HEK293T (cell line): ENCODE data around the gene NFAT5.

ENCODE experiments used
- CTCF ChIA-PET: fragments of 350-600 bp; formaldehyde crosslinking; extraction: SDS; loops from one replicate; lab custom pipeline; 2021; ENCODE audit warnings: antibody characterized with exemption, inconsistent platforms; lab: Yijun Ruan, JAX
- POLR2A ChIA-PET: fragments of 350-600 bp; formaldehyde crosslinking; extraction: SDS; loops from one replicate; lab custom pipeline; 2020; ENCODE audit warnings: antibody characterized with exemption, inconsistent platforms; lab: Yijun Ruan, JAX
- DNase-seq: peaks from one replicate; pipeline ENCODE4 v3.0.0; 2012; ENCODE audit warnings: mixed read lengths; ENCODE audit errors: extremely low spot score
- ARNT ChIP-seq: fragments of 450-650 bp; IDR thresholded peaks from 2 replicates; pipeline ENCODE4 v1.6.1; 2017; ENCODE audit warnings: mild to moderate bottlenecking
- BHLHE40 ChIP-seq: fragments of 450-650 bp; IDR thresholded peaks from 2 replicates; pipeline ENCODE4 v1.6.1; 2016; ENCODE audit warnings: mild to moderate bottlenecking, moderate library complexity, borderline replicate concordance
- CTBP1 ChIP-seq: fragments of 450-650 bp; IDR thresholded peaks from 2 replicates; pipeline ENCODE4 v1.6.1; 2016; ENCODE audit warnings: borderline replicate concordance
- ELF4 ChIP-seq: fragments of 450-650 bp; IDR thresholded peaks from 2 replicates; pipeline ENCODE4 v1.6.1; 2017; ENCODE audit warnings: antibody characterized with exemption
- FOXA1 ChIP-seq: fragments of 450-650 bp; IDR thresholded peaks from 2 replicates; pipeline ENCODE4 v1.6.1; 2016; ENCODE audit warnings: mild to moderate bottlenecking
- FOXK2 ChIP-seq: fragments of 450-650 bp; IDR thresholded peaks from 2 replicates; pipeline ENCODE4 v1.6.1; 2016; ENCODE audit warnings: mild to moderate bottlenecking
- FOXM1 ChIP-seq: fragments of 450-650 bp; IDR thresholded peaks from 2 replicates; pipeline ENCODE4 v1.6.1; 2017; ENCODE audit warnings: mild to moderate bottlenecking, borderline replicate concordance
- HDGF ChIP-seq: fragments of 450-650 bp; IDR thresholded peaks from 2 replicates; pipeline ENCODE4 v1.6.1; 2017; ENCODE audit warnings: antibody characterized with exemption, borderline replicate concordance
- L3MBTL2 ChIP-seq: fragments of 450-650 bp; conservative IDR thresholded peaks from 2 replicates; pipeline ENCODE4 v1.6.1; 2016; ENCODE audit warnings: mild to moderate bottlenecking
- LEF1 ChIP-seq: fragments of 450-650 bp; IDR thresholded peaks from 2 replicates; pipeline ENCODE4 v1.6.1; 2017; ENCODE audit warnings: mild to moderate bottlenecking, borderline replicate concordance
- NFRKB ChIP-seq: fragments of 450-650 bp; IDR thresholded peaks from 2 replicates; pipeline ENCODE4 v1.6.1; 2016; ENCODE audit warnings: mild to moderate bottlenecking, moderate library complexity
- PKNOX1 ChIP-seq: fragments of 450-650 bp; IDR thresholded peaks from 2 replicates; pipeline ENCODE4 v1.6.1; 2016
- SP1 ChIP-seq: fragments of 450-650 bp; IDR thresholded peaks from 2 replicates; pipeline ENCODE4 v1.6.1; 2017
- SUZ12 ChIP-seq: fragments of 450-650 bp; IDR thresholded peaks from 2 replicates; pipeline ENCODE4 v1.6.1; 2016; ENCODE audit warnings: mild to moderate bottlenecking
- TARDBP ChIP-seq: fragments of 450-650 bp; IDR thresholded peaks from 2 replicates; pipeline ENCODE4 v1.6.1; 2016
- ZNF384 ChIP-seq: fragments of 450-650 bp; IDR thresholded peaks from 2 replicates; pipeline ENCODE4 v1.6.1; 2016

NFAT5 gene

GRCh38 chr16:69732101-69732500 is 166.3 kb downstream of the NFAT5 start:
- no peak for DNase-seq
- no peak for TF ChIP-seq L3MBTL2
- TF ChIP-seq LEF1: no peak
- ChIA-PET CTCF (no interaction called here), POLR2A (no interaction called here)

- no peak for DNase-seq
- TF ChIP-seq ZNF384: no peak
- no peak for TF ChIP-seq ARNT
- no peak for TF ChIP-seq HDGF
- TF ChIP-seq BHLHE40: no peak
- no peak for TF ChIP-seq FOXA1
- no peak for TF ChIP-seq SUZ12
- ChIA-PET POLR2A (interaction anchor here (0.9 to 1.3 kb wide), 3 partner anchors 12 to 15 kb away, joined by 3 to 4 read pairs (median 4); partner anchors contain the start of genes NOB1 and NQO1), CTCF (no interaction called here)
Measured at GRCh38 chr16:69741519-69741918, 175.8 kb downstream of the NFAT5 start.

GRCh38 chr16:69741951-69742904 is 176.5 kb downstream of the NFAT5 start:
- DNase-seq: no peak
- CTCF ChIA-PET: interaction anchor here (0.8 kb wide), 1 partner anchor 13 kb away, joined by 4 read pairs; the partner anchor contains the start of gene NOB1
- POLR2A ChIA-PET: interaction anchor here (0.9 to 1.3 kb wide), 3 partner anchors 12 to 16 kb away, joined by 3 to 4 read pairs (median 4); partner anchors contain the start of genes NOB1 and NQO1
- TF ChIP-seq CTBP1 (no peak), FOXA1 (no peak), ZNF384 (no peak), FOXM1 (no peak), SP1 (no peak), LEF1 (no peak), ELF4 (no peak), ARNT (no peak), TARDBP (no peak), HDGF (no peak), NFRKB (no peak), SUZ12 (no peak), L3MBTL2 (no peak), BHLHE40 (no peak), PKNOX1 (no peak), FOXK2 (no peak)

GRCh38 chr16:69744363-69745231 is 178.8 kb downstream of the NFAT5 start:
- CTCF ChIA-PET: no interaction called here
- POLR2A ChIA-PET: interaction anchor here (1.3 kb wide), 1 partner anchor 10 kb away, joined by 8 read pairs; the partner anchor contains the start of gene NOB1
- no peak for DNase-seq
- TF ChIP-seq L3MBTL2 (no peak), PKNOX1 (no peak), ELF4 (no peak), SUZ12 (no peak), FOXK2 (no peak), ARNT (no peak), HDGF (no peak), FOXA1 (no peak), SP1 (no peak), TARDBP (no peak), NFRKB (no peak), LEF1 (no peak)

- DNase-seq: no peak
- POLR2A ChIA-PET: interaction anchor here (1.3 kb wide), 1 partner anchor 9 kb away, joined by 8 read pairs; the partner anchor contains the start of gene NOB1
- no peak for TF ChIP-seq SUZ12
- TF ChIP-seq CTBP1: no peak
- no peak for TF ChIP-seq NFRKB
- no peak for TF ChIP-seq HDGF
- TF ChIP-seq TARDBP: no peak
- TF ChIP-seq SP1: no peak
- no peak for TF ChIP-seq LEF1
- no peak for TF ChIP-seq ZNF384
- TF ChIP-seq FOXA1: no peak
- no peak for TF ChIP-seq L3MBTL2
- TF ChIP-seq FOXM1: no peak
- TF ChIP-seq ARNT: no peak
- no peak for TF ChIP-seq BHLHE40
- TF ChIP-seq FOXK2: no peak
- TF ChIP-seq PKNOX1: no peak
- TF ChIP-seq ELF4: no peak
- CTCF ChIA-PET: no interaction called here
Measured at GRCh38 chr16:69745232-69745612, 179.5 kb downstream of the NFAT5 start.
